Measurements from ENCODE around the gene NUP62. TPM values are rescaled to one million over a fixed set of nuclear protein-coding genes. Genes with fewer than 3 reads are reported as not detected.

Gene NUP62
- total and polyA plus RNA-seq, 2 of the 8 experiments (the other 6 are each of a cell fraction or from before 2014, with no cell fraction given) = 50.0 to 107 TPM

DNA sequence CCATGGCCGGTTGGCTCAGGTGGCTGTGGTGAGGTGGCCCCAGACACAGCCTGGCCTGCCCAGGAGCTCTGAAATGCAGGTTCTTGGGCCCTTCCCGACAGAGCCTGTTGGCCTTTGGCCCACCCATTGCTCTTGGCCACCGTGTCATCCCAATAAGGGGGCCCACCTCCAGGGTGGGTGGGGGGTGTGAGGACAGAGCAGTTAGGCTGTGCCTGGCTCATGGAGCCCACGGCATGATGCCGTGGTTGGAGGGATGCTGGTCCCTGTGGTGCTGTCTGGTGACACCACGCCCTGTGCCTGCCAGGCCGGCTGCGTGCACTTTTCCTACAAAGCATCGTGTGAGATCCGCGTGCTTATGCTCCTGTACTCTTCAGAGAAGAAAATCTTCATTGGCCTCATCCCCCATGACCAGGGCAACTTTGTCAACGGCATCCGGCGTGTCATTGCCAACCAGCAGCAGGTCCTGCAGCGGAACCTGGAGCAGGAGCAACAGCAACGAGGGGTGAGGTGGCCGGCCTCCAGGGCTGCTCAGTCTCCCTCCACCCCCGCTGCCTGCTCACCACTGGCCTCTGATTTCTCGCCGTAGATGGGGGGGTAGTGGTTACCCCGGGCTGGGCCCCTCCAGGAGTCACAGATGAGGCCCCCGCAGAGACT, 69.5 kb downstream of the NUP62 start:
- 97% methylated on average over 20 of the region's 22 CpGs; no CpG with 5 or more reads in 1 of the 2 experiments for WGBS, 2 experiments (ENCODE audit: extremely low coverage in 1 of 2, insufficient coverage in 1 of 2, insufficient read length in 1 of 2, insufficient replicate concordance in 2 of 2, low coverage in 1 of 2, low lambda C conversion rate in 2 of 2, missing lambda C conversion rate in 1 of 2)
- H3K9ac ChIP-seq (replicated peaks in 1 of 4; ENCODE audit: extremely low read depth in 1 of 4, low read depth in 3 of 4, low read length in 3 of 4) = no peak overlapping the region
- POLR2A ChIA-PET (ENCODE audit: partially characterized antibody) = interaction anchor here (0.8 to 12.4 kb wide), 16 partner anchors 6 to 109 kb away, joined by 3 to 247 read pairs (median 6); partner anchors contain the start of genes AKT1S1, FUZ, MED25 and PNKP

More for the DNA sequence above, 69.5 kb downstream of the NUP62 start:
- no peak overlapping the region for H4K91ac ChIP-seq (replicated peaks; ENCODE audit: insufficient read length, low read length)
- no peak overlapping the region for H2BK20ac ChIP-seq (ENCODE audit: low read length)
- peaks cover 0 to 12% of the 10 kb centered on the region in 2 experiments; a peak in 2 of 4 replicates for H3K79me2 ChIP-seq (ENCODE audit: control insufficient read depth in 1 of 2, insufficient read depth in 2 of 2, low read length in 2 of 2)
- H3K4ac ChIP-seq (replicated peaks; ENCODE audit: insufficient read length, low read depth, low read length) = no peak overlapping the region
- H3K56ac ChIP-seq (replicated peaks; ENCODE audit: insufficient read length, low read depth, low read length) = no peak overlapping the region
- no peaks in the 10 kb centered on the region for H3K27me3 ChIP-seq (replicated peaks in 1 of 4; ENCODE audit: control insufficient read depth in 3 of 4, extremely low read depth in 1 of 4, insufficient read depth in 3 of 4, low read length in 3 of 4)
- DNase-seq (ENCODE audit: low read depth in 1 of 2, low spot score in 2 of 2) = no peak
- no peak overlapping the region for H3K14ac ChIP-seq (ENCODE audit: insufficient read length)
- CTCF ChIA-PET (ENCODE audit: partially characterized antibody) = no interaction called here
- H4K8ac ChIP-seq (ENCODE audit: extremely low read depth, insufficient read depth, low read length) = peak overlapping the region; percentile 19; the same call in 1 of the 2 replicates
- no peak overlapping the region for H3K27ac ChIP-seq (ENCODE audit: low read depth, low read length)
- no peaks in the 10 kb centered on the region for H3K23me2 ChIP-seq (ENCODE audit: low read depth, low read length)
- peaks cover 0 to 7% (median 2%) of the 10 kb centered on the region in 4 experiments; a peak in 4 of 7 replicates for H3K4me1 ChIP-seq (replicated peaks in 1 of 4; ENCODE audit: control insufficient read depth in 3 of 4, insufficient read depth in 4 of 4, low read length in 3 of 4)
- no peak overlapping the region for H2AK5ac ChIP-seq (ENCODE audit: low read depth, low read length)
- peaks cover 43 to 56% of the 10 kb centered on the region in 2 experiments for H4K20me1 ChIP-seq (replicated peaks in 1 of 2; ENCODE audit: control insufficient read depth in 1 of 2, insufficient read depth in 2 of 2, low read length in 2 of 2)
- no peak for FAIRE-seq
- no peak overlapping the region for H4K5ac ChIP-seq (ENCODE audit: insufficient read length, low read depth, low read length)
- 0 out of 2 replicates have a peak overlapping the region, but pooled peaks have one; percentile 50 for H2BK12ac ChIP-seq (ENCODE audit: low read depth, low read length)
- H3K36me3 ChIP-seq (ENCODE audit: control insufficient read depth in 2 of 4, insufficient read depth in 4 of 4, low read length in 3 of 4) = peaks cover 32 to 83% (median 60%) of the 10 kb centered on the region in 4 experiments
- H3K18ac ChIP-seq (ENCODE audit: extremely low read depth, low read length) = no peak overlapping the region
- H3K79me1 ChIP-seq (ENCODE audit: low read depth, low read length) = peaks cover 12% of the 10 kb centered on the region
- H2BK120ac ChIP-seq (replicated peaks; ENCODE audit: low read depth, low read length) = no peak overlapping the region
- H2AFZ ChIP-seq (ENCODE audit: low read length) = no peak overlapping the region
- no peak overlapping the region for H3K4me2 ChIP-seq (ENCODE audit: insufficient read depth in 1 of 2, low read depth in 2 of 2, low read length in 2 of 2)
- no peak overlapping the region; the same call in 1 of the 2 replicates for H2BK5ac ChIP-seq (ENCODE audit: low read depth, low read length)
- no peak overlapping the region for H2BK15ac ChIP-seq (ENCODE audit: low read length)
- no peak overlapping the region for H3K4me3 ChIP-seq (ENCODE audit: extremely low read depth in 1 of 4, insufficient read depth in 2 of 4, low read depth in 3 of 4, low read length in 4 of 4)
- no peak overlapping the region for H3K23ac ChIP-seq (ENCODE audit: insufficient read length)
- H3K9me3 ChIP-seq (ENCODE audit: insufficient read depth in 2 of 2, low read depth in 1 of 2, low read length in 1 of 2) = no peaks in the 10 kb centered on the region
- no peak for TF ChIP-seq CHD1 (IDR thresholded peaks at IDR 0.05; ENCODE audit: low read depth, low read length)
- TF ChIP-seq POLR2AphosphoS5 (IDR thresholded peaks at IDR 0.05; ENCODE audit: low read depth, low read length) = peak; percentile 93
- TF ChIP-seq KDM4A (IDR thresholded peaks at IDR 0.05; ENCODE audit: low read depth, low read length, severe bottlenecking) = peak; percentile 5
- TF ChIP-seq, protein P1, sequence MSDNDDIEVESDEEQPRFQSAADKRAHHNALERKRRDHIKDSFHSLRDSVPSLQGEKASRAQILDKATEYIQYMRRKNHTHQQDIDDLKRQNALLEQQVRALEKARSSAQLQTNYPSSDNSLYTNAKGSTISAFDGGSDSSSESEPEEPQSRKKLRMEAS (IDR thresholded peaks at IDR 0.05) = no peak
- peak in 1 of 2 experiments; percentile 19; a peak in 1 of 3 replicates for TF ChIP-seq POLR2A (IDR thresholded peaks at IDR 0.05; ENCODE audit: control extremely low read depth in 1 of 2, low read depth in 2 of 2, low read length in 2 of 2)

All from H1 (cell line).